ENCODE measurements around the gene CAMK1G. TPM values are rescaled to one million over a fixed set of nuclear protein-coding genes. Genes with fewer than 3 reads are reported as not detected.

The CAMK1G gene
- polyA plus RNA-seq, 5 donors, result 6.8 to 9.1 (median 8.8) TPM

GRCh38 chr1:209661071-209661470, 77.6 kb downstream of the CAMK1G start:
- no peak for DNase-seq

DNA sequence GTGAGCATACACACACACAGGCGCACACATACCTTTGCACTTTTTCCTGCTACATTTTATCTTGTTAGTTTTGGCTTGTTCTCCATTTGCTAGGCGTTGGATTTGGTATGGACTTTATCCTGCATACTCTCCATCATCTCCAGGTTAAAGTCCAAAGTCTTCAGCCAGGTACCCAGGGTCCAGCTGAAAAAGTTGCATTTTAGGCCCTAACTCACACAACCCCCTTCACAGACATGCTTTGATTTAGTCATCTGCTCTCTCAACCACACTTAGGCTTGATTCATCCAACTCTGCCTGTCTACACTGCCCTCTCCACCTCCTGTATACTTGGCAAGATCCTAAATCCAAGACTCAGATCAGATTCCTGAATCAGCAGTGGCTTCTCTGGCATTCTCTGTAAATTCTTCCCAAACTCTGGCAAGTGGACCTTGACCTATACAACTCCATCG, 79.4 kb downstream of the CAMK1G start:
- no peak for DNase-seq

Other genes starting within 250 kb of the CAMK1G start
- 10 to 100 TPM; 36.5 to 99.7 (median 57.8) TPM for gene LAMB3, start 68.7 kb downstream of the CAMK1G start, polyA plus RNA-seq (ENCODE audit: insufficient read depth in 1 of 5, insufficient read length in 5 of 5, low replicate concordance in 1 of 5)
- gene G0S2, start 91.7 kb downstream of the CAMK1G start, polyA plus RNA-seq (ENCODE audit: insufficient read depth in 1 of 5, insufficient read length in 5 of 5, low replicate concordance in 1 of 5), result 10 to 100 TPM; 25.3 to 78.1 (median 36.3) TPM
- gene HSD11B1, start 121.1 kb downstream of the CAMK1G start, polyA plus RNA-seq (ENCODE audit: insufficient read depth in 1 of 5, insufficient read length in 5 of 5, low replicate concordance in 1 of 5), result 1 to 10 TPM; 4.6 to 9.0 (median 6.2) TPM
- gene TRAF3IP3, start 172.3 kb downstream of the CAMK1G start, polyA plus RNA-seq (ENCODE audit: insufficient read depth in 1 of 5, insufficient read length in 5 of 5, low replicate concordance in 1 of 5), result 1 to 10 TPM; 2.3 to 3.5 (median 2.6) TPM
- 1 to 10 TPM; 2.6 to 3.7 (median 3.2) TPM for gene C1orf74, start 200.8 kb downstream of the CAMK1G start, polyA plus RNA-seq (ENCODE audit: insufficient read depth in 1 of 5, insufficient read length in 5 of 5, low replicate concordance in 1 of 5)
- gene IRF6, start 222.4 kb downstream of the CAMK1G start, polyA plus RNA-seq (ENCODE audit: insufficient read depth in 1 of 5, insufficient read length in 5 of 5, low replicate concordance in 1 of 5), result 10 to 100 TPM; 18.5 to 26.3 (median 20.5) TPM
- 10 to 100 TPM in 4 of 5 donors, 1 to 10 TPM in 1; 8.2 to 11.7 (median 10.9) TPM for gene UTP25, start 244.3 kb downstream of the CAMK1G start, polyA plus RNA-seq (ENCODE audit: insufficient read depth in 1 of 5, insufficient read length in 5 of 5, low replicate concordance in 1 of 5)